ENCODE results near the gene COL15A1. TPM values are rescaled to one million over a fixed set of nuclear protein-coding genes. Genes with fewer than 3 reads are reported as not detected.
"Not testable (repeated sequence)": the region's sequence is repeated elsewhere in the genome, so short reads cannot be mapped to it uniquely, and the experiment has no call there.

The COL15A1 gene
- polyA plus RNA-seq, 1 donor (not counting 4 experiments of a cell fraction or from before 2014, with no cell fraction given), result not detected

- no peak for FAIRE-seq
Observed at GRCh38 chr9:98911042-98911441, 32.7 kb upstream of the COL15A1 start.

DNA sequence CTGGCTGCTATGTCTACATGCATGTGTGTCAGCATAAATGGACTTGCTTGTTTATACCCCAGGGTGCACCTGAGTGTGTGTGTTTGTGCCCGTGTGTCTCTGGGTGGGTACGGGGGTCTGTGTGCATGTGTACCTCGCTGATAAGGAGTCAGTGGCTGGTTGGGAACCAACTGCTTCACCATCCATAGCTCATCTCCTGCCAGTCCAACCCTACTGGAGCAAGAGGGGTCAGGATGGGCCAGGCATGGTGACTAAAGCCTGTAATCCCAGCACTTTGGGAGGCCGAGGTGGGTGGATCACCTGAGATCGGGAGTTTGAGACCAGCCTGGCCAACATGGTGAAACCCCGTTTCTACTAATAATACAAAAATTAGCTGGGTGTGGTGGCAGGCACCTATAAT is 32.0 kb upstream of the COL15A1 start:
- not testable (repeated sequence) for H3K27ac ChIP-seq (ENCODE audit: control insufficient read depth, insufficient read depth, low read length); H3K4me2 ChIP-seq (ENCODE audit: control insufficient read depth, extremely low read depth, insufficient read depth, low read depth, low read length)

More at GRCh38 chr9:98911042-98911441, 32.7 kb upstream of the COL15A1 start:
- Histone ChIP-seq H3K9me3 (ENCODE audit: control insufficient read depth, low read depth, low read length) (no peaks in the 10 kb centered on the region), H3K9me1 (ENCODE audit: control insufficient read depth, extremely low read depth, insufficient read depth, low read length) (no peaks in the 10 kb centered on the region), H3K36me3 (ENCODE audit: control insufficient read depth in 2 of 2, extremely low read depth in 1 of 2, insufficient read depth in 2 of 2, low read length in 2 of 2) (no peaks in the 10 kb centered on the region), H3K4me1 (ENCODE audit: control insufficient read depth, extremely low read depth, insufficient read depth, low read length) (no peaks in the 10 kb centered on the region), H3K27me3 (ENCODE audit: control insufficient read depth, extremely low read depth, insufficient read depth, low read length) (peaks cover 8% of the 10 kb centered on the region), H3K27ac (ENCODE audit: control insufficient read depth, insufficient read depth, low read length) (no peak overlapping the region), H3K9ac (ENCODE audit: control insufficient read depth, extremely low read depth, insufficient read depth, low read length) (no peak overlapping the region), H2AFZ (ENCODE audit: control insufficient read depth, low read length) (no peak overlapping the region), H3K4me3 (ENCODE audit: control insufficient read depth in 2 of 3, extremely low read depth in 1 of 3, insufficient read depth in 2 of 3, low read depth in 1 of 3, low read length in 3 of 3) (no peak overlapping the region), H3K79me2 (ENCODE audit: control insufficient read depth, insufficient read depth, low read length) (no peaks in the 10 kb centered on the region), H3K4me2 (ENCODE audit: control insufficient read depth, extremely low read depth, insufficient read depth, low read depth, low read length) (no peak overlapping the region), H4K20me1 (ENCODE audit: control insufficient read depth, extremely low read depth, insufficient read depth, low read length) (no peaks in the 10 kb centered on the region)
- dilution Hi-C loops (cut with MboI; ENCODE audit: extremely low pct_ligation_motif_present, low sequenced_read_pairs), result no loop called here
- no peak for TF ChIP-seq EZH2 (IDR thresholded peaks at IDR 0.05; ENCODE audit: low read length)
- TF ChIP-seq, protein P1, sequence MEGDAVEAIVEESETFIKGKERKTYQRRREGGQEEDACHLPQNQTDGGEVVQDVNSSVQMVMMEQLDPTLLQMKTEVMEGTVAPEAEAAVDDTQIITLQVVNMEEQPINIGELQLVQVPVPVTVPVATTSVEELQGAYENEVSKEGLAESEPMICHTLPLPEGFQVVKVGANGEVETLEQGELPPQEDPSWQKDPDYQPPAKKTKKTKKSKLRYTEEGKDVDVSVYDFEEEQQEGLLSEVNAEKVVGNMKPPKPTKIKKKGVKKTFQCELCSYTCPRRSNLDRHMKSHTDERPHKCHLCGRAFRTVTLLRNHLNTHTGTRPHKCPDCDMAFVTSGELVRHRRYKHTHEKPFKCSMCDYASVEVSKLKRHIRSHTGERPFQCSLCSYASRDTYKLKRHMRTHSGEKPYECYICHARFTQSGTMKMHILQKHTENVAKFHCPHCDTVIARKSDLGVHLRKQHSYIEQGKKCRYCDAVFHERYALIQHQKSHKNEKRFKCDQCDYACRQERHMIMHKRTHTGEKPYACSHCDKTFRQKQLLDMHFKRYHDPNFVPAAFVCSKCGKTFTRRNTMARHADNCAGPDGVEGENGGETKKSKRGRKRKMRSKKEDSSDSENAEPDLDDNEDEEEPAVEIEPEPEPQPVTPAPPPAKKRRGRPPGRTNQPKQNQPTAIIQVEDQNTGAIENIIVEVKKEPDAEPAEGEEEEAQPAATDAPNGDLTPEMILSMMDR (optimal IDR thresholded peaks at IDR 0.05 in 1 of 3, IDR thresholded peaks at IDR 0.05 in 1 of 3, conservative IDR thresholded peaks at IDR 0.05 in 1 of 3; ENCODE audit: extremely low read depth in 1 of 3, insufficient read depth in 2 of 3, low read length in 3 of 3), result no peak
- no peak for DNase-seq (ENCODE audit: low read depth, low spot score)

GRCh38 chr9:98912450-98912849 is 31.3 kb upstream of the COL15A1 start:
- H3K9ac ChIP-seq (ENCODE audit: control insufficient read depth, extremely low read depth, insufficient read depth, low read length), result no peak overlapping the region
- no peak overlapping the region for H3K4me2 ChIP-seq (ENCODE audit: control insufficient read depth, extremely low read depth, insufficient read depth, low read depth, low read length)
- no peak overlapping the region for H3K4me3 ChIP-seq (ENCODE audit: control insufficient read depth in 2 of 3, extremely low read depth in 1 of 3, insufficient read depth in 2 of 3, low read depth in 1 of 3, low read length in 3 of 3)
- DNase-seq (ENCODE audit: low read depth, low spot score), result no peak
- peaks cover 8% of the 10 kb centered on the region for H3K27me3 ChIP-seq (ENCODE audit: control insufficient read depth, extremely low read depth, insufficient read depth, low read length)
- dilution Hi-C loops (cut with MboI; ENCODE audit: extremely low pct_ligation_motif_present, low sequenced_read_pairs), result no loop called here
- TF ChIP-seq, protein P1 (optimal IDR thresholded peaks at IDR 0.05 in 1 of 3, IDR thresholded peaks at IDR 0.05 in 1 of 3, conservative IDR thresholded peaks at IDR 0.05 in 1 of 3; ENCODE audit: extremely low read depth in 1 of 3, insufficient read depth in 2 of 3, low read length in 3 of 3), result no peak
- no peak for TF ChIP-seq EZH2 (IDR thresholded peaks at IDR 0.05; ENCODE audit: low read length)
- H3K4me1 ChIP-seq (ENCODE audit: control insufficient read depth, extremely low read depth, insufficient read depth, low read length), result no peaks in the 10 kb centered on the region
- no peak overlapping the region for H3K27ac ChIP-seq (ENCODE audit: control insufficient read depth, insufficient read depth, low read length)
- FAIRE-seq, result no peak
- no peaks in the 10 kb centered on the region for H3K9me1 ChIP-seq (ENCODE audit: control insufficient read depth, extremely low read depth, insufficient read depth, low read length)
- no peaks in the 10 kb centered on the region for H3K79me2 ChIP-seq (ENCODE audit: control insufficient read depth, insufficient read depth, low read length)
- no peaks in the 10 kb centered on the region for H4K20me1 ChIP-seq (ENCODE audit: control insufficient read depth, extremely low read depth, insufficient read depth, low read length)
- no peaks in the 10 kb centered on the region for H3K9me3 ChIP-seq (ENCODE audit: control insufficient read depth, low read depth, low read length)
- H2AFZ ChIP-seq (ENCODE audit: control insufficient read depth, low read length), result no peak overlapping the region
- no peaks in the 10 kb centered on the region for H3K36me3 ChIP-seq (ENCODE audit: control insufficient read depth in 2 of 2, extremely low read depth in 1 of 2, insufficient read depth in 2 of 2, low read length in 2 of 2)

More for the DNA sequence above, 32.0 kb upstream of the COL15A1 start:
- H3K9ac ChIP-seq (ENCODE audit: control insufficient read depth, extremely low read depth, insufficient read depth, low read length); DNase-seq (ENCODE audit: low read depth, low spot score); H3K9me1 ChIP-seq (ENCODE audit: control insufficient read depth, extremely low read depth, insufficient read depth, low read length); H3K4me3 ChIP-seq (ENCODE audit: control insufficient read depth in 2 of 3, extremely low read depth in 1 of 3, insufficient read depth in 2 of 3, low read depth in 1 of 3, low read length in 3 of 3); H2AFZ ChIP-seq (ENCODE audit: control insufficient read depth, low read length); H3K36me3 ChIP-seq (ENCODE audit: control insufficient read depth in 2 of 2, extremely low read depth in 1 of 2, insufficient read depth in 2 of 2, low read length in 2 of 2); H3K9me3 ChIP-seq (ENCODE audit: control insufficient read depth, low read depth, low read length); dilution Hi-C loops (cut with MboI; ENCODE audit: extremely low pct_ligation_motif_present, low sequenced_read_pairs); H3K4me1 ChIP-seq (ENCODE audit: control insufficient read depth, extremely low read depth, insufficient read depth, low read length); H3K27me3 ChIP-seq (ENCODE audit: control insufficient read depth, extremely low read depth, insufficient read depth, low read length); H3K79me2 ChIP-seq (ENCODE audit: control insufficient read depth, insufficient read depth, low read length); H4K20me1 ChIP-seq (ENCODE audit: control insufficient read depth, extremely low read depth, insufficient read depth, low read length); FAIRE-seq: not testable (repeated sequence)
